Smooth muscle cell (in vitro differentiated cells): Measurements from ENCODE around the gene GPC3. TPM values are rescaled to one million over a fixed set of nuclear protein-coding genes. Genes with fewer than 3 reads are reported as not detected.

Experiments
- DNase-seq: peaks from one replicate; lab custom pipeline; 2025; ENCODE audit not compliant: unreplicated experiment; lab: John Stamatoyannopoulos, UW
- H2AFZ ChIP-seq: fragments of 200-600 bp; sonication (generic); 2 replicates; pipeline ENCODE4 v1.6.0; 2016; ENCODE audit warnings: antibody characterized with exemption, low read depth, mild to moderate bottlenecking
- H3F3A ChIP-seq: fragments of 200-600 bp; sonication (generic); 2 replicates; pipeline ENCODE4 v1.6.0; 2017; ENCODE audit warnings: antibody characterized with exemption, low read depth
- H3K27ac ChIP-seq: fragments of 200-600 bp; sonication (generic); 2 replicates; pipeline ENCODE4 v1.5.1; 2016; ENCODE audit warnings: low read depth, mild to moderate bottlenecking
- H3K27me3 ChIP-seq: fragments of 200-600 bp; sonication (generic); 2 replicates; pipeline ENCODE4 v1.6.1; 2016; ENCODE audit warnings: low read depth, mild to moderate bottlenecking
- H3K36me3 ChIP-seq: fragments of 200-600 bp; sonication (generic); 2 replicates; pipeline ENCODE4 v1.5.1; 2016; ENCODE audit warnings: low read depth
- H3K4me1 ChIP-seq: fragments of 200-600 bp; sonication (generic); 2 replicates; pipeline ENCODE4 v1.5.1; 2016; ENCODE audit warnings: low read depth
- H3K4me2 ChIP-seq: fragments of 200-600 bp; sonication (generic); 2 replicates; pipeline ENCODE4 v1.6.0; 2016; ENCODE audit warnings: mild to moderate bottlenecking
- H3K4me3 ChIP-seq: fragments of 200-600 bp; sonication (generic); 2 replicates; pipeline ENCODE4 v1.5.1; 2016; ENCODE audit warnings: mild to moderate bottlenecking
- H3K79me2 ChIP-seq: fragments of 200-600 bp; sonication (generic); 2 replicates; pipeline ENCODE4 v1.6.0; 2016; ENCODE audit warnings: low read depth, mild to moderate bottlenecking
- H3K9ac ChIP-seq: fragments of 200-600 bp; sonication (generic); 2 replicates; pipeline ENCODE4 v1.6.0; 2016; ENCODE audit warnings: low read depth
- H3K9me3 ChIP-seq: fragments of 200-600 bp; sonication (generic); replicated peaks from 2 replicates; pipeline ENCODE4 v1.5.1; 2016; ENCODE audit warnings: low read depth
- H4K20me1 ChIP-seq: fragments of 200-600 bp; sonication (generic); 2 replicates; pipeline ENCODE4 v1.6.0; 2016; ENCODE audit warnings: low read depth
- WGBS: methylation state at CpG from one replicate; pipeline ENCODE4 v1.1.7; 2016; ENCODE audit warnings: low lambda C conversion rate; 5-methylcytosine and 5-hydroxymethylcytosine counted together
- polyA plus RNA-seq: library from polyadenylated mRNA; unstranded; fragments of >200 nt; fragmentation: Nextera tagmentation; extraction: Ambion mirVana; gene quantifications from 2 replicates; pipeline ENCODE4 v1.2.1, GENCODE V29; 2016
- total RNA-seq: library from RNA; depleted of rRNA; stranded (reverse); fragments of >200 nt; gene quantifications from 2 replicates; pipeline ENCODE4 v1.2.3, GENCODE V29; 2014
- TF ChIP-seq, protein P1 (sequence below): fragments of 200-600 bp; sonication (generic); IDR thresholded peaks from 2 replicates; pipeline ENCODE4 v1.5.1; 2017; ENCODE audit warnings: borderline replicate concordance, mild to moderate bottlenecking, antibody characterized with exemption; ENCODE audit not compliant: insufficient read depth, poor library complexity, severe bottlenecking

GPC3 gene
- total and polyA plus RNA-seq, 2 experiments from 2014 or later = 120 to 191 TPM

DNA sequence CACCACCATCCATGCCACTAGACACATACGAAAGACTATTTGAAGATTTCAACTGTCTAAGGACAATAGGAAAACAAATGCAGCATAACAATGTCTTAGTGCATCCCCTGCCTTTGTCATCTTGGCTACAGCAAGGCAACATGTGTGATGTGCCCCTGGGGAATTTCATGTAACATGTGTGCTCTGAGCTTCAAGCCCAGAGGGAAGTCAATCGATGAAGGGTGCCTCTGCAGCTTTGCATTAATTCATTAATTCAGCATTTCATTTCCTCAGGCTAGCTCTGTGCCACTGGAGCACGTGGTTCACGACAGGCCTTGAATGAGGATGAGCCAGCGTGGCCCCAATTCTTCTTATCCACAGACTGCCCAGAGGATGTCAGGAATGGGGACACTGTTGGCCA, 316.2 kb downstream of the GPC3 start:
- Histone ChIP-seq H3K4me2 (no peak overlapping the region), H3K27me3 (no peaks in the 10 kb centered on the region), H2AFZ (no peak overlapping the region), H3K9me3 (no peaks in the 10 kb centered on the region), H3K9ac (no peak overlapping the region), H3K79me2 (no peaks in the 10 kb centered on the region), H3K27ac (no peak overlapping the region), H4K20me1 (no peaks in the 10 kb centered on the region), H3K36me3 (no peaks in the 10 kb centered on the region), H3F3A (no peaks in the 10 kb centered on the region), H3K4me1 (no peaks in the 10 kb centered on the region), H3K4me3 (no peak overlapping the region)
- 80% methylated on average over 5 of the region's 5 CpGs for WGBS
- TF ChIP-seq, protein P1, sequence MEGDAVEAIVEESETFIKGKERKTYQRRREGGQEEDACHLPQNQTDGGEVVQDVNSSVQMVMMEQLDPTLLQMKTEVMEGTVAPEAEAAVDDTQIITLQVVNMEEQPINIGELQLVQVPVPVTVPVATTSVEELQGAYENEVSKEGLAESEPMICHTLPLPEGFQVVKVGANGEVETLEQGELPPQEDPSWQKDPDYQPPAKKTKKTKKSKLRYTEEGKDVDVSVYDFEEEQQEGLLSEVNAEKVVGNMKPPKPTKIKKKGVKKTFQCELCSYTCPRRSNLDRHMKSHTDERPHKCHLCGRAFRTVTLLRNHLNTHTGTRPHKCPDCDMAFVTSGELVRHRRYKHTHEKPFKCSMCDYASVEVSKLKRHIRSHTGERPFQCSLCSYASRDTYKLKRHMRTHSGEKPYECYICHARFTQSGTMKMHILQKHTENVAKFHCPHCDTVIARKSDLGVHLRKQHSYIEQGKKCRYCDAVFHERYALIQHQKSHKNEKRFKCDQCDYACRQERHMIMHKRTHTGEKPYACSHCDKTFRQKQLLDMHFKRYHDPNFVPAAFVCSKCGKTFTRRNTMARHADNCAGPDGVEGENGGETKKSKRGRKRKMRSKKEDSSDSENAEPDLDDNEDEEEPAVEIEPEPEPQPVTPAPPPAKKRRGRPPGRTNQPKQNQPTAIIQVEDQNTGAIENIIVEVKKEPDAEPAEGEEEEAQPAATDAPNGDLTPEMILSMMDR = no peak
- no peak for DNase-seq

DNA sequence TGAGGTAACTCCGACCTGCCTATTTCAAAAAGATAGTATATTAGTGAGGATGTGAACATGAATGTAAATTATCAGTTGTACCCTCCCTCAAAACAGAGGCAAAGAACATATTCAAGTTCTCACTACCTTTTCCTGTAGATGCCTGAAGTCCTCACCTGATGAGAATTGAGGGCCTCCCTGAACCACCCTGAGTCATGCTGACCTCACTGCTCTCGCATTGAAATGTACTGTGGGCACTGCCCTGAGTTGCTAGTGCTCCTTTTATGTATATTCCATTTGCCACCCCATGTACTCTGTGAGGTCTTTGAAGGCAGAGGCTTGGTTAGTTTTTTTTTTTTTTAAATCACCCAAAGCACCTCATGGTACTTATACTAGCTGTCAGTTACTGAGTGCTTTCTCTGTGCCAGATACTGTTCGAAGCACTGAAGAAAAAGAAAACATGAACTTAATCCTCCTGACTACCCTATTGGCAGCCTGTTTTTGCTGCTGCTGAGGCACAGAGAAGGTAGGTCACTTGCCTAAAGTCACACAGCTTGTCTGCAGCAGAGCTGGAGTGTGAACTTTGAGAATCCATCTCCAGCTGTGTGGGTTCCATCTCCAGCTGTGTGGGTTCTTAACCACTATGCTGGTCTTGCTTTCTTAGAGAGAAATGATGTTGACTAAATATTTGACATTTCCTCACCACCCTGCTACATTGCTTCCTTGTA, 317.0 kb downstream of the GPC3 start:
- H3K9me3 ChIP-seq = no peaks in the 10 kb centered on the region
- 72% methylated on average over 3 of the region's 3 CpGs for WGBS
- no peak for DNase-seq
- H3K79me2 ChIP-seq = no peaks in the 10 kb centered on the region
- TF ChIP-seq, protein P1 = no peak
- H2AFZ ChIP-seq = no peak overlapping the region
- H3K27ac ChIP-seq = no peak overlapping the region
- no peaks in the 10 kb centered on the region for H3K4me1 ChIP-seq
- no peak overlapping the region for H3K4me3 ChIP-seq
- no peaks in the 10 kb centered on the region for H3K27me3 ChIP-seq
- H3F3A ChIP-seq = no peaks in the 10 kb centered on the region
- no peak overlapping the region for H3K4me2 ChIP-seq
- no peaks in the 10 kb centered on the region for H3K36me3 ChIP-seq
- no peaks in the 10 kb centered on the region for H4K20me1 ChIP-seq
- H3K9ac ChIP-seq = no peak overlapping the region

DNA sequence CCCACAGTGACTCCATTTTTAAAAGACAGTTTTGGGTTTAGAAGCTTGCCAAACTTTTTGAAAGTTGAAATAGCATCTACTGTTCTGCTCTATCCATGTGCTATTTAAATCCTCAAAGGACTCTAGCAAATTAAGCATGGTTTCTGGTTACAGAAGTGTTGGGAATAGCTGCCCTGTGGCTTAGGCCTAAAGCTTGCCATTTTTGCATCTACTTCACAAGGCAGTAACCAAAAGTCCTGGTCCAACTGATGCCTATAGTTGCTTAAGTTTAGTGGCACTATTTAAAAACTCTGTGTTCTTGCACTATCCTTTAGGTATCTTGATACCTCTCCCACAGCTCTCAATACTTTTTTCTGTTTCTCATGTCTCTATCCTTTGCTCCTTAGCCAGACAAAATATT, 319.1 kb downstream of the GPC3 start:
- Histone ChIP-seq H3K27me3 (no peaks in the 10 kb centered on the region), H3K36me3 (no peaks in the 10 kb centered on the region), H3K4me1 (no peaks in the 10 kb centered on the region), H3F3A (no peaks in the 10 kb centered on the region), H3K9ac (no peak overlapping the region), H3K79me2 (no peaks in the 10 kb centered on the region), H4K20me1 (no peaks in the 10 kb centered on the region), H2AFZ (no peak overlapping the region), H3K27ac (no peak overlapping the region), H3K4me2 (no peak overlapping the region), H3K9me3 (no peaks in the 10 kb centered on the region), H3K4me3 (no peak overlapping the region)
- TF ChIP-seq, protein P1 = no peak
- DNase-seq = no peak
